Measurements from ENCODE around the gene KCNJ12.
"Not testable (repeated sequence)": the region's sequence is repeated elsewhere in the genome, so short reads cannot be mapped to it uniquely, and the experiment has no call there.

Gene KCNJ12

GRCh38 chr17:21343061-21343949 is 32.9 kb upstream of the KCNJ12 start:
- not testable (repeated sequence) for H3K4me3 ChIP-seq (ENCODE audit: low read length); H3K27me3 ChIP-seq (ENCODE audit: control insufficient read depth, insufficient read depth, low read length); H3K36me3 ChIP-seq (ENCODE audit: control insufficient read depth, insufficient read depth, low read length); H3K9ac ChIP-seq (ENCODE audit: low read length); H3K27ac ChIP-seq (ENCODE audit: low read depth, low read length); H3K4me1 ChIP-seq (ENCODE audit: control insufficient read depth, insufficient read depth, low read length)

GRCh38 chr17:21344801-21345200 is 31.4 kb upstream of the KCNJ12 start:
- not testable (repeated sequence) for H3K9ac ChIP-seq (ENCODE audit: low read length); H3K4me1 ChIP-seq (ENCODE audit: control insufficient read depth, insufficient read depth, low read length); H3K36me3 ChIP-seq (ENCODE audit: control insufficient read depth, insufficient read depth, low read length); H3K27ac ChIP-seq (ENCODE audit: low read depth, low read length); H3K27me3 ChIP-seq (ENCODE audit: control insufficient read depth, insufficient read depth, low read length); H3K4me3 ChIP-seq (ENCODE audit: low read length)

DNA sequence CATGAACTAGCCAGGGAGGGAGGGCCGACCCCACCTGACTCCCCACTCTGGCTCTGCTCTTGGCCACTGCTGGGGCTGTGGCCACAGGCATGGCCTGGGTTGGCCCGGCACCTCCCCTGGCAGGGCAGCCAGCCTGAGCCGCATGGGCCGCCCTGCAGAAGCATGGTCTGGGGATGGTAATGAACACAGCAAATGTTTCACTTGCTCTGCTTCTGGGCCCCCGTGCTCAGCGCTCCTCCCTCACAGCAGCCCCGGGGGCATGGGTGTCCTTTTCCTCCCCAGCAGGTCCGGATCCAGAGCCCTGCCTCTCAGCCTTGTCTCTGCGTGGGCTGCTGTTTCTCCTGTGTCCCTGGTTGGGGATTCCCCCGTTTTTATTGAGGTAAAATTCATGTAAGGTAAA is 30.9 kb upstream of the KCNJ12 start:
- no peak overlapping the region for H3K4me3 ChIP-seq (ENCODE audit: low read length)
- H3K27ac ChIP-seq (ENCODE audit: low read depth, low read length): no peak overlapping the region
- H3K9ac ChIP-seq (ENCODE audit: low read length): no peak overlapping the region
- no peaks in the 10 kb centered on the region for H3K27me3 ChIP-seq (ENCODE audit: control insufficient read depth, insufficient read depth, low read length)
- no peaks in the 10 kb centered on the region for H3K36me3 ChIP-seq (ENCODE audit: control insufficient read depth, insufficient read depth, low read length)
- no peaks in the 10 kb centered on the region for H3K4me1 ChIP-seq (ENCODE audit: control insufficient read depth, insufficient read depth, low read length)

DNA sequence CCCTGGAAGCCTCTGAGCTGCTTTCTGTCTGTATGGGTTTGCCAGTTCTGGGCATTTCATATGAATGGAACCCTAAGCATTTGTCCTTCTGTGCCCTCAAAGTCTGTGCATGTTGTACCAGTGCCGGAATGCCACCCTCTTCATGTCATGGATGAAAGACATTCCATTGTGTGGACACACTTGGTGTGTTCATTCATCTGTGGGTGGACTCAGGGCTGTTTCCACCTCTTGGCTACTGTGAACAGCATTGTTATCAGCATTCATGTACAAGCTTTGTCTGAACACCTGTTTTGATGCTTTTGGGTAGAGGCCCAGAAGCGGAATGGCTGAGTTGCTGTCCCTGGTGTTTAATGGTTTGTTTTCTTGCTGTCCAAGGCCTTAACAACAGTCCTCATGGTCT is 30.1 kb upstream of the KCNJ12 start:
- H3K9ac ChIP-seq (ENCODE audit: low read length); H3K36me3 ChIP-seq (ENCODE audit: control insufficient read depth, insufficient read depth, low read length); H3K27ac ChIP-seq (ENCODE audit: low read depth, low read length); H3K4me1 ChIP-seq (ENCODE audit: control insufficient read depth, insufficient read depth, low read length); H3K27me3 ChIP-seq (ENCODE audit: control insufficient read depth, insufficient read depth, low read length); H3K4me3 ChIP-seq (ENCODE audit: low read length): not testable (repeated sequence)

GRCh38 chr17:21346651-21347250 is 29.4 kb upstream of the KCNJ12 start:
- not testable (repeated sequence) for H3K27ac ChIP-seq (ENCODE audit: low read depth, low read length); H3K9ac ChIP-seq (ENCODE audit: low read length); H3K27me3 ChIP-seq (ENCODE audit: control insufficient read depth, insufficient read depth, low read length); H3K4me1 ChIP-seq (ENCODE audit: control insufficient read depth, insufficient read depth, low read length); H3K4me3 ChIP-seq (ENCODE audit: low read length); H3K36me3 ChIP-seq (ENCODE audit: control insufficient read depth, insufficient read depth, low read length)

DNA sequence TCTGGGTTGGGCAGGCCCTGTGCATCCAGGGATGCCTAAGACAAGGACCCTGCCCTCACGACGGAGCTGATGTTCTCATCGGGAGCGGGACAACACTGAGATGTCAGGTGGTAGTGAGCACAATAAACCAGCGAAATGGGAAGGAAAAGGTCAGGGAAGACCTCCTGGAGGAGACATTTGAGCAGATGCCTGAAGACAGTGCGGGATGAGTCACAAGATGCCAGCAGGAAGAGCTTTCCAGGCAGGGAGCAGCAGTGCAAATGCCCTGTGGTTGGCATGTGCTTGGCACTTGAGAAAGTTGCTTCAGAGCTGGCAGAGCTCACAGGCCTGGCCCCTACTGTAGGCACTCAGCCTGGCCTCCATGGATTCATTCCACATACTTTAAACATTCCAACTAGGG is 28.5 kb upstream of the KCNJ12 start:
- H3K4me1 ChIP-seq (ENCODE audit: control insufficient read depth, insufficient read depth, low read length); H3K27ac ChIP-seq (ENCODE audit: low read depth, low read length); H3K4me3 ChIP-seq (ENCODE audit: low read length); H3K9ac ChIP-seq (ENCODE audit: low read length); H3K27me3 ChIP-seq (ENCODE audit: control insufficient read depth, insufficient read depth, low read length); H3K36me3 ChIP-seq (ENCODE audit: control insufficient read depth, insufficient read depth, low read length): not testable (repeated sequence)

DNA sequence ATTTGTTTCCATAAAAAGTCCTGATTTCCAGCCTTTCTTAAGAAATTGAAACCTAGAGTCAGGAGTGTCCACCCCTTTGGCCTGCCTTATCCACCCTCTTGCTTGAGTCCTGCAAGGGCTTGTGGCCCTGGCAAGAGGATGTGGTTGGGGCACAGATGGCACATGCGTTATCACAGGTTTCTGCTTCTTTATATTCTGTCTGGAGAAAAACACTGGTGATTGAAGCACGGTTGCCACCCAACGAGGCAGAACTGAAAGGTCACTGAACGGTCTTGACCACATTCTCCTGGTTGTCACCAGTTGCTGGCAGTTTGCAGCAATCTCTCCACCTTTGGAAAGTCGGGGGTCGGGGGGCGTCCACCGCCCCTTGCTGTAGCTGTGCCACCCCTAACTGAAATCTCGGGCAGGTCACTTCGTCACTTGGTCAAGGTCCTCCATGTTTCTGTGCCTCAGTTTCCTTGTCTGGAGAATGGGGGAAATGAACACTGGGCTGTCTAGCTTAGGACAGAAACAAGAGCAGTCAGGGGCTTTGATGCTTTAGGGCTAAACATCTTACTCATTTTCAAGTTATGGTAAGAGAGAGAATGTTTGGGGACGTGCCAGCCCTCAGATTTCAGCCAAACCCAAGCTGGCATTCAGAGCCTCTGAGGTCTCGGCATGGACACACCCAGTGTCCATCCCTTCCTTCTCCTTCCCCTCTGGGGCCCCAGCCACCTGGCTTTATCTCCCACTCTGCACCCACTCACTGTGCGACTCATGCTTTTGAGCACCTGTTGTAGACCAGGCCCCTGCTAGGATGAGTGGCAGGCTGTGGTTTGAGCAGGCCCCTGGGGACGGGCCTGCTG is 27.9 kb upstream of the KCNJ12 start:
- H3K4me1 ChIP-seq (ENCODE audit: control insufficient read depth, insufficient read depth, low read length); H3K27ac ChIP-seq (ENCODE audit: low read depth, low read length); H3K4me3 ChIP-seq (ENCODE audit: low read length); H3K27me3 ChIP-seq (ENCODE audit: control insufficient read depth, insufficient read depth, low read length); H3K36me3 ChIP-seq (ENCODE audit: control insufficient read depth, insufficient read depth, low read length); H3K9ac ChIP-seq (ENCODE audit: low read length): not testable (repeated sequence)

DNA sequence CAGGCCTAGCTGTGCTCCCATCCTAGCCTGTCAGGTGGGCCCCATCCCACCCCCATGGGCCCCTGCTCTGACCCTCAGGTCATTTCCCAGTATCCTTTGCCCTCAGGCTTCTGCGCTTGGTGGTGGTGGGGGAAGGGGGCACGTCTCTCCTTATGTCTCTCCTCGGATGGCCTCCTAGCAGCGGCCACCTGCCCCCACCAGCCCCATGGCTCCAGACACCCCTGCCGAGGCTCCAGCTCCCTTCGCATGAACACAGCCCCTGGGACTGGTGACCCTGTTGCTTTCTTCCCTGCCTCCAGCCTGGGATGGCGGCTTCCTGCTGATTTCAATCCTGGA is 27.3 kb upstream of the KCNJ12 start:
- not testable (repeated sequence) for H3K4me1 ChIP-seq (ENCODE audit: control insufficient read depth, insufficient read depth, low read length); H3K36me3 ChIP-seq (ENCODE audit: control insufficient read depth, insufficient read depth, low read length); H3K9ac ChIP-seq (ENCODE audit: low read length); H3K27ac ChIP-seq (ENCODE audit: low read depth, low read length); H3K27me3 ChIP-seq (ENCODE audit: control insufficient read depth, insufficient read depth, low read length); H3K4me3 ChIP-seq (ENCODE audit: low read length)

GRCh38 chr17:21349358-21350050 is 26.7 kb upstream of the KCNJ12 start:
- H3K36me3 ChIP-seq (ENCODE audit: control insufficient read depth, insufficient read depth, low read length); H3K27ac ChIP-seq (ENCODE audit: low read depth, low read length); H3K27me3 ChIP-seq (ENCODE audit: control insufficient read depth, insufficient read depth, low read length); H3K4me1 ChIP-seq (ENCODE audit: control insufficient read depth, insufficient read depth, low read length); H3K4me3 ChIP-seq (ENCODE audit: low read length); H3K9ac ChIP-seq (ENCODE audit: low read length): not testable (repeated sequence)

DNA sequence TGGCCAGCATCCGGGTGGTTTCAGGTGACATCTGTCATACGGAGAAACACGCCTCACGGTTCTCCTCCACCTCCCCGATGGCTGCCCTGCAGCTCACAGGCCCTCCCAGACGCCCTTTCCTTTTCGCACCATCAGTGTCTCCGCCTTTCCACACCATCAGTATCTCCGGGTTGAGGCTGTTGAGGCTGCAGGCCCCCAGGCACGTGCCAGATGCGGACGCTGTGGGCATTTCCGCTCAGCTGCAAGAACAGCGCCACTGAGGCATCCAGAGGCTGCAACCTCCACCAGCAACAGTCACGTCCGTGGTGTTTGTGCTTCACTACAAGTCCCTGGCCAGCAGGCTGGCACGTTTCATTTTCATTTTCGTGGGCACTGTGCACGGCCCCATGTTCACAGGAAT is 25.7 kb upstream of the KCNJ12 start:
- not testable (repeated sequence) for H3K4me1 ChIP-seq (ENCODE audit: control insufficient read depth, insufficient read depth, low read length); H3K27ac ChIP-seq (ENCODE audit: low read depth, low read length); H3K9ac ChIP-seq (ENCODE audit: low read length); H3K27me3 ChIP-seq (ENCODE audit: control insufficient read depth, insufficient read depth, low read length); H3K4me3 ChIP-seq (ENCODE audit: low read length); H3K36me3 ChIP-seq (ENCODE audit: control insufficient read depth, insufficient read depth, low read length)

DNA sequence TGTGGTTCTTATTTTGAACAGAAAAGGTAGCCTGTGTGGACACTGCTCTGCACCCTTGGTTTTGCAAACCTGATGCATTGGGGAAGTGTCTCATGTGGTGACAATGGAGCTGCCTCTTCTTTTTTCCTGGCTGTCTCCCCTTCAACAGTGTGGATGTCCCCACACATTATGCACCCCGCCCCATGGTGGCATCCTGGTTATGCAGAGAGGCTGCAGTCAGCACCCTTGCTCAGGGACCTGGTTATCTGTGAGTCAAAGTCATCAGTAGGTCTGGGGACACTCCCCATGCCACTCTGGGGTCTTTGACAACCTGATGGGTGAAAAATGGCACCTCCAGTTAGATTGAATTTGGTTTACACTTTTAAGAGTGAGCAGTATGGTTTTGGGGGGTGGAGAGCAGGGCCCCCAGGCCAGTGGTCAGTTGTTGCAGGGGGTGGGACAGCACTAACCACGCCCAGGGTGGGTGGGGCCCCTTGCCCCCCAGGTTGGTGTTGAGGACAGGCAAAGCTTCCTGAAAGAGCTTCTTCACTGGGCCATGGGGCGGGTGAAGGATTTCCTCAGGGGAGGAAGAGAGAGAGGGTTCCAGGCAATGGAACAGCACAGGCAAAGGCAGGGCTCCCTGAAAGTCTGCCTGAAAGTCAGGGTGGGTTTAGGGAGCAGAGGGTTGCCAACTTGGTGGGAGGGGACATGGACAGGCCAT is 24.6 kb upstream of the KCNJ12 start:
- no peaks in the 10 kb centered on the region for H3K36me3 ChIP-seq (ENCODE audit: control insufficient read depth, insufficient read depth, low read length)
- no peaks in the 10 kb centered on the region for H3K27me3 ChIP-seq (ENCODE audit: control insufficient read depth, insufficient read depth, low read length)
- H3K9ac ChIP-seq (ENCODE audit: low read length): no peak overlapping the region
- no peak overlapping the region for H3K27ac ChIP-seq (ENCODE audit: low read depth, low read length)
- no peak overlapping the region for H3K4me3 ChIP-seq (ENCODE audit: low read length)
- no peaks in the 10 kb centered on the region for H3K4me1 ChIP-seq (ENCODE audit: control insufficient read depth, insufficient read depth, low read length)
